Upper lobe of right lung (tissue), 1 donor: ENCODE results near the gene BTBD19. TPM values are rescaled to one million over a fixed set of nuclear protein-coding genes. Genes with fewer than 3 reads are reported as not detected.
A peak's percentile ranks its signal among the peaks of the same experiment; 100 is the strongest.

Experiments used
- ATAC-seq: fragments of 200-7000 bp; cut with Tn5 transposase; one replicate; pipeline ENCODE4 v1.9.1; 2020; ENCODE audit warnings: mild to moderate bottlenecking, moderate library complexity
- DNase-seq: peaks from one replicate; pipeline ENCODE4 v3.0.0-alpha.2; 2020
- H3K27ac ChIP-seq: fragments of 200-600 bp; one replicate; pipeline ENCODE4 v1.8.0; 2022
- H3K27me3 ChIP-seq: fragments of 200-600 bp; one replicate; pipeline ENCODE4 v1.8.0; 2022; ENCODE audit warnings: mild to moderate bottlenecking
- H3K36me3 ChIP-seq: fragments of 200-600 bp; one replicate; pipeline ENCODE4 v1.8.0; 2022
- H3K4me1 ChIP-seq: fragments of 200-600 bp; one replicate; pipeline ENCODE4 v1.8.0; 2022
- H3K4me3 ChIP-seq: fragments of 200-600 bp; one replicate; pipeline ENCODE4 v1.8.0; 2022; ENCODE audit warnings: mild to moderate bottlenecking
- H3K9me3 ChIP-seq: fragments of 200-600 bp; one replicate; pipeline ENCODE4 v1.8.0; 2022
- intact Hi-C: fragments of 100-400 bp; cut with DNase I; formaldehyde crosslinking; loops from one replicate; pipeline ENCODE4 v1.11.0; 2022
- total RNA-seq: library from RNA; stranded (reverse); fragmentation: NEBNext Ultra II Directional; extraction: Animal tissue kit (Norgen Biotek cat#: 25700); gene quantifications from one replicate; pipeline ENCODE4 v1.2.1, GENCODE V29; 2021
- TF ChIP-seq, protein P1 (sequence below): fragments of 200-600 bp; IDR thresholded peaks from one replicate; pipeline ENCODE4 v1.8.0; 2022; ENCODE audit warnings: antibody characterized with exemption
- donor health status: DM: no; HTN: yes; CAD: no; lungs with severe emphysema.

BTBD19 gene
- total RNA-seq, 1 donor from 2014 or later: 9.2 TPM

- Histone ChIP-seq H3K4me3 (no peak overlapping the region), H3K27ac (no peak overlapping the region), H3K36me3 (peaks cover 17% of the 10 kb centered on the region), H3K4me1 (no peaks in the 10 kb centered on the region), H3K27me3 (no peaks in the 10 kb centered on the region), H3K9me3 (no peaks in the 10 kb centered on the region)
- ATAC-seq (peak; percentile 28), DNase-seq (no peak)
- intact Hi-C loops: no loop called here
- TF ChIP-seq, protein P1, sequence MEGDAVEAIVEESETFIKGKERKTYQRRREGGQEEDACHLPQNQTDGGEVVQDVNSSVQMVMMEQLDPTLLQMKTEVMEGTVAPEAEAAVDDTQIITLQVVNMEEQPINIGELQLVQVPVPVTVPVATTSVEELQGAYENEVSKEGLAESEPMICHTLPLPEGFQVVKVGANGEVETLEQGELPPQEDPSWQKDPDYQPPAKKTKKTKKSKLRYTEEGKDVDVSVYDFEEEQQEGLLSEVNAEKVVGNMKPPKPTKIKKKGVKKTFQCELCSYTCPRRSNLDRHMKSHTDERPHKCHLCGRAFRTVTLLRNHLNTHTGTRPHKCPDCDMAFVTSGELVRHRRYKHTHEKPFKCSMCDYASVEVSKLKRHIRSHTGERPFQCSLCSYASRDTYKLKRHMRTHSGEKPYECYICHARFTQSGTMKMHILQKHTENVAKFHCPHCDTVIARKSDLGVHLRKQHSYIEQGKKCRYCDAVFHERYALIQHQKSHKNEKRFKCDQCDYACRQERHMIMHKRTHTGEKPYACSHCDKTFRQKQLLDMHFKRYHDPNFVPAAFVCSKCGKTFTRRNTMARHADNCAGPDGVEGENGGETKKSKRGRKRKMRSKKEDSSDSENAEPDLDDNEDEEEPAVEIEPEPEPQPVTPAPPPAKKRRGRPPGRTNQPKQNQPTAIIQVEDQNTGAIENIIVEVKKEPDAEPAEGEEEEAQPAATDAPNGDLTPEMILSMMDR: no peak
Observed at GRCh38 chr1:44854970-44855369, 46.6 kb downstream of the BTBD19 start.

DNA sequence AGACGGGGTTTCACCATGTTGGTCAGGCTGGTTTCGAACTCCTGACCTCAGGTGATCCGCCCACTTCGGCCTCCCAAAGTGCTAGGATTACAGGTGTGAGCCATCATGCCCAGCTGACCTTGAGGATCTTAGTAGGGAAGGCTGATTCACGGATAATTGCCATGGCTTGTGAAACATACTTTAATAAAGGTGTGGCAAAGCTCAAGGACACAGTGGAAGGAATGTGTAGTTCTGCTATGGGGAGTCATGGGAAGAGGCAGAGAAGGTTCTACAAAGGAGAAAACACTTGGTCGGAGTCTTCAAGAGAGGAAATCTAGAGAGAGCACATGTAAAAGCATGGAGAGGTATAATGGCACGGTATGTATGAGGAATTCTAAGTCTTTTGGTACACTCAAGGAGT, 47.4 kb downstream of the BTBD19 start:
- Histone ChIP-seq H3K4me1 (no peaks in the 10 kb centered on the region), H3K4me3 (no peak overlapping the region), H3K9me3 (no peaks in the 10 kb centered on the region), H3K27ac (no peak overlapping the region), H3K36me3 (peaks cover 10% of the 10 kb centered on the region), H3K27me3 (no peaks in the 10 kb centered on the region)
- peak; percentile 76 for ATAC-seq
- intact Hi-C loops: no loop called here
- DNase-seq: no peak
- TF ChIP-seq, protein P1: no peak

GRCh38 chr1:44857446-44857845, 49.1 kb downstream of the BTBD19 start:
- Histone ChIP-seq H3K36me3 (peaks cover 10% of the 10 kb centered on the region), H3K4me3 (no peak overlapping the region), H3K4me1 (peaks cover 3% of the 10 kb centered on the region), H3K27ac (no peak overlapping the region), H3K9me3 (no peaks in the 10 kb centered on the region), H3K27me3 (no peaks in the 10 kb centered on the region)
- TF ChIP-seq, protein P1: no peak
- intact Hi-C loops: no loop called here
- ATAC-seq (no peak), DNase-seq (no peak)

GRCh38 chr1:44860331-44860730, 52.0 kb downstream of the BTBD19 start:
- intact Hi-C loops: no loop called here
- peaks cover 3% of the 10 kb centered on the region for H3K4me1 ChIP-seq
- DNase-seq (no peak), ATAC-seq (no peak)
- H3K27ac ChIP-seq: no peak overlapping the region
- no peaks in the 10 kb centered on the region for H3K27me3 ChIP-seq
- H3K36me3 ChIP-seq: peaks cover 10% of the 10 kb centered on the region
- H3K4me3 ChIP-seq: no peak overlapping the region
- TF ChIP-seq, protein P1: no peak
- no peaks in the 10 kb centered on the region for H3K9me3 ChIP-seq

DNA sequence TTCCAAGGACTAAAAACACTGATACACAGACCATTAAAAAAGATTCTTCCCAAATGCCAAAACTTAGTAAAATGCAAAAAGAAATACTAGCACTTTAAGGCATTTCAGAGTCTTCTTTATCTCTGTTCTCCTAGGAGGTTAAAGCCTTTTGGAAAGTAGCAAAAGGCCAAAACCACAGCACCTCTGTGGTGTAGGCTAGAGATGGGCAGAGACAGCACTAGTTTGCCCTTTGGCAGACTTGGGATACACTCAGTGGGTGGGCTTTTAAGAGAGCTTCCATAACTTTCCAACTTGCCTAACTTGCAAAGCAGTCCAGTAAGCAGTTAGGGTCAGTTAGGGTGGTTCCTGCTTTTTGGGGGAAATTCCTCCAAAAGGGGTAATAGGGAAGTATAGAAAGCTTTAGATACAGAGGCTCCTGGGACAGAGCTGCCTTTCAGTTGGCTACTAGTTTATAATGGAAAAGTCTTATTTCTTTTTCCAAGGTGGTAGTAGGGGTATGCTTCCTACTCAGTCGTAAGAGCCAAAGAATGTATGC, 52.6 kb downstream of the BTBD19 start:
- peaks cover 3% of the 10 kb centered on the region for H3K4me1 ChIP-seq
- peaks cover 10% of the 10 kb centered on the region for H3K36me3 ChIP-seq
- no peaks in the 10 kb centered on the region for H3K9me3 ChIP-seq
- H3K4me3 ChIP-seq: no peak overlapping the region
- intact Hi-C loops: no loop called here
- no peak for DNase-seq
- H3K27me3 ChIP-seq: no peaks in the 10 kb centered on the region
- TF ChIP-seq, protein P1: no peak
- no peak for ATAC-seq
- no peak overlapping the region for H3K27ac ChIP-seq
